ENCODE data around the gene AMIGO3.
"Not testable (repeated sequence)": the region's sequence is repeated elsewhere in the genome, so short reads cannot be mapped to it uniquely, and the experiment has no call there.

The AMIGO3 gene

GRCh38 chr3:49686769-49687423, 32.6 kb downstream of the AMIGO3 start:
- DNase-seq, result not testable (repeated sequence)

- DNase-seq, result not testable (repeated sequence)
Observed at GRCh38 chr3:49686346-49686745, 33.1 kb downstream of the AMIGO3 start.

GRCh38 chr3:49685846-49686245, 33.6 kb downstream of the AMIGO3 start:
- not testable (repeated sequence) for DNase-seq

- not testable (repeated sequence) for DNase-seq
Observed at GRCh38 chr3:49685103-49685502, 34.4 kb downstream of the AMIGO3 start.

- not testable (repeated sequence) for DNase-seq
Observed at GRCh38 chr3:49684453-49684852, 35.0 kb downstream of the AMIGO3 start.

- no peak for DNase-seq
Observed at GRCh38 chr3:49683162-49683561, 36.3 kb downstream of the AMIGO3 start.

- no peak for DNase-seq
Observed at GRCh38 chr3:49681543-49681942, 37.9 kb downstream of the AMIGO3 start.

- no peak for DNase-seq
Observed at GRCh38 chr3:49681232-49681522, 38.3 kb downstream of the AMIGO3 start.

- no peak for DNase-seq
Observed at GRCh38 chr3:49680493-49681231, 38.8 kb downstream of the AMIGO3 start.

- no peak for DNase-seq
Observed at GRCh38 chr3:49675912-49676311, 43.6 kb downstream of the AMIGO3 start.

GRCh38 chr3:49674497-49674983, 44.9 kb downstream of the AMIGO3 start:
- DNase-seq, result no peak

GRCh38 chr3:49673715-49674496, 45.6 kb downstream of the AMIGO3 start, which contains the start of gene APEH:
Gene APEH, plus strand, starts transcription at chr3:49674351. Its CDS starts 51 bp downstream, at chr3:49674402.
- DNase-seq, result no peak

GRCh38 chr3:49673121-49673714, 46.3 kb downstream of the AMIGO3 start:
- no peak for DNase-seq

GRCh38 chr3:49671291-49672288, 47.9 kb downstream of the AMIGO3 start:
- no peak for DNase-seq

- no peak for DNase-seq
Observed at GRCh38 chr3:49670940-49671290, 48.6 kb downstream of the AMIGO3 start.

- DNase-seq, result no peak
Observed at GRCh38 chr3:49669352-49669751, 50.1 kb downstream of the AMIGO3 start.

- no peak for DNase-seq
Observed at GRCh38 chr3:49668861-49669260, 50.6 kb downstream of the AMIGO3 start.

GRCh38 chr3:49668414-49668797, 51.1 kb downstream of the AMIGO3 start:
- DNase-seq, result no peak

- DNase-seq, result no peak
Observed at GRCh38 chr3:49667701-49668413, 51.6 kb downstream of the AMIGO3 start.
